Measurements from ENCODE around the gene NR1H3.
"Not testable (repeated sequence)": the region's sequence is repeated elsewhere in the genome, so short reads cannot be mapped to it uniquely, and the experiment has no call there.

Gene NR1H3

DNA sequence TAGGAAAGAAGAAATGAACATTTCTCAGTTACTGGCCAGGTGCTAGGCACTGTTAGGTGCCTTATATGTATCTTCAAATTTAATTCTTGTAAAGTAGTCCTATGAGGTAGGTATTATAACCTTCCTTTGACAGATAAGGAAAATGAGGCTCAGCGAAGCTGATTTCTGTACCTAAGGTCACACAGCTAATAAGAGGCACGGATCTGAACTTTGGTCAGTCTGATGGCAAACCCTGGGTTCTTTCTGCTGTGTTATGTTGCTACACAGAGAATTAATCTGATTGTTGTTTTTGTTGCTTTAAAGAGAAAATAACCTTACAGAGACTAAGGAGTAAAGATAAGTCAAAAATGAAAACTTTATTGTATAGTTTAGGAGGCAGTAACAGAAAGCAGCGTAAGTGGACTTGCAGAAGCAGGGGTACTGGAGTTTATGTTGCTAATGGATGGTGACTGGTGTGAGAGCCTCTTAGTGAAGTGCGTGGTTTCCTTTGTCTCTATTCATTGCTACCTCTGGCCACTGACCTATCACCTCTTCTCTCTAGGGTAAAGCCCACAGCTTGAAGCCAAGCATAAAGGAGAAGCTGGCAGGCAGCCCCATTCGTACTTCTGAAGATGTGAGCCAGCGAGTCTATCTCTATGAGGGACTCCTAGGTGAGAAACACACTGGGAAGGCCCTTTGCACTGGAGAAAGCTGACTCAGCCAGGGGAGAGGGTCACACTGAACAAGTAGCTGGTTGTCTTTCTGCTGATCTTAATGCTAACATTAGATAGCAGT lies 50.4 kb downstream of the NR1H3 start:
- DNase-seq: no peak

DNA sequence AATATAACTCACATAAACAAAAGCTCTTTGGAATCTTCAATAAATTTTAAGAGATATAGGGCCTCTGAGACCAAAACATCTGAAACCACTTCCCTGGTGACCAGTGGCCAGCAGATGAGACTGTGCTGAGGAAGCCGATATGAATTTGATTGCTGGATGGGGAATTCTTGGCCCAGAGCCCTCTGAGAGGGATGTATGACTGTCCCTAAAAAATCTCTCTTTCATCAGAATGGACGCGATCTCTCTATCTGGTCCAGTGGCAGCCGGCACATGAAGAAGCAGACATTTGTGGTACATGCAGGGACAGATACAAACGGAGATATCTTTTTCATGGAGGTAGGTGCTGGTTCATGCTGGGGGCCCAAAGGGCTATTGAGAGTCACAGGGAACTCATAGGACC lies 57.2 kb downstream of the NR1H3 start:
- no peak for DNase-seq

DNA sequence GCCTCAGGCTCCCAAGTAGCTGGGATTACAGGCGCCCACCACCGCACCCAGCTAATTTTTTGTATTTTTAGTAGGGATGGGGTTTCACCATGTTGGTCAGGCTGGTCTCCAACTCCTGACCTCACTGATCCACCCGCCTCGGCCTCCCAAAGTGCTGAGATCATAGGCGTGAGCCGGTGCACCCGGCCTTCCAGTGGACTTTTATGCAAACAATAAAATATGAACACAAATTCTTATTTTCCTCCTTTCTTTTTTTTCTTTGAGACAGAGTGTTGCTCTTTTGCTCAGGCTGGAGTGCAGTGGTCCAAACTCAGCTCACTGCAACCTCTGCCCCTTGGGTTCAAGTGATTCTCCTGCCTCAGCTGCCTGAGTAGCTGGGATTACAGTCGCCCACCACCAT lies 58.7 kb downstream of the NR1H3 start:
- DNase-seq: not testable (repeated sequence)

DNA sequence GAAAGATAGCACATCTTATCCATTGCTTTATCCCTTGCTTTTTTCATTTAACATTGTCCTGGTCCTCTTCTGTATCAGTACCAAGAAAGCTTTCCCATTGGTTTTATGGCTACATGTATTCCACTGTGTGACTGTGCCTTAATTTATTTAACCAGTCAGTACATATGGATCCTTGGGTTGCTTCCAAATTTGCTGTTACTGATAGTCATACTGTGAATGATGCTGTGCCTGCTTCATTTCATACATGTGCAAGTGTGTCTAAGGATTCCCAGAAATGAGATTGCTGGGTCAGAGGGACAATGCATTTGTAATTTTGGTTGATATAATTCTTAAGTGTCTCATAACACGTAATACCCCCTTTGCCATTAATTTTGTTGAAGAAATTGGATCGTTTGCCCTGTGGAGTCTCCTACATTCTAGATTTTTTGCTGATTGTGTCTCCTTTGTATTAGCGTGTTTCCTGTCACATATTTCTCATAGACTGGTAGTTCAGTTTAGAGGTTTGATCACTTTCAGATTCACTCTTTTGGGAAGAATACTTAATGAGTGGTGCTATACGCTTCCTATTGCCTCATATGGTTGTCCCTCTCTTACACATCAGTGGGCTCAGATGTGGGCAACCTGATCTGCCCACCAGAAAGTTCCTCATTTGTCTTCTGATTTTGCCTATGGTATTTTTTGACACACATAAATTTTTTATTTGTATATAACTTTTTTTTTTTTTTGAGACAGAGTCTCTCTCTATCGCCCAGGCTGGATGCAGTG lies 59.5 kb downstream of the NR1H3 start:
- DNase-seq: no peak

DNA sequence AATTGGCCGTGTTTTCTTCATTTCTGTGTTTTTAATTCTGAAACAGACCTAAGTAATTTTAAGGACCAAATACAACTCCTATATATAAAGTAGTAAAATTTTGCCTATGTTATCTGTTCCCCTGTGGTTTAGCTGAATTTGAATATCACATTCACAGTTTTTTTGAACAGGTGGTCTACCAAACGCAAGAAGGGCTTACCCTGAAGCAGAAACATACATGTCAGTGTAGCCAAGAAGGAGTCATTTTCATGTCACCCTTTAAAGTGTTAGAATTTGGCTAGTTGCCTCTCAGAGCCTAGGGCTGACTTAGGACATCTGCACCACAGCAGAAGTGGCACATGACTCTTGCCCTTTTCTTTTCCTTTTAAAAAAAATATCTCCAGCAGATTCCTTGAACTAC lies 60.4 kb downstream of the NR1H3 start:
- DNase-seq: no peak
